Keratinocyte (primary cell): Measurements from ENCODE around the gene FNBP1.

Source experiments
- EZH2 ChIP-seq: IDR thresholded peaks from one replicate; pipeline ENCODE4 v1.6.1; 2012; ENCODE audit warnings: inconsistent platforms, mild to moderate bottlenecking, low read length, moderate library complexity
- TF ChIP-seq, protein P1 (sequence below), 3 experiments: IDR thresholded peaks in 1 of 3; conservative IDR thresholded peaks in 1 of 3; optimal IDR thresholded peaks in 1 of 3; 2 replicates in 2 of 3; 3 replicates in 1 of 3; pipeline versions ENCODE3 to v1.5.1; 2011; ENCODE audit warnings: low read length in 3 of 3, mild to moderate bottlenecking in 3 of 3, moderate library complexity in 2 of 3, control low read depth in 1 of 3, inconsistent platforms in 1 of 3; ENCODE audit not compliant: insufficient read depth in 2 of 3; ENCODE audit errors: extremely low read depth in 1 of 3

DNA sequence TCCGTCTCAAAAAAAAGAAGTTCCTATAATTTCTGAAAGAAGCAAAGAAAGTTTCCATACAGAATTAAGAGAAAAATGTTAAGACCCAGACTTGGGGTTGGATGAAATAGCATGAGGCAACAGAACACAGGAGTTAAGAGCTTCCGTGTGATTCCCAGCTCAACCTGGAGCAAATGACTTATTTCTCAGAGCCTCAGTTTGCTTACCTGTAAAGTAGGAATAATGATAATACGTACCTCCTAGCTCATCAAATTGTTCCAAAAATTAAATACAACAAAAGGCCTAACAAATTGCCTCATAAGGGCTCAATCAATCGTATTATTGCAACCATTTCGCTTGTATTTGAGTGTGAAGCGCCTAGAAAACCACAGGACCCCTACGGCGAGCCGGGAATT, 10.1 kb upstream of the FNBP1 start:
- TF ChIP-seq, protein P1, sequence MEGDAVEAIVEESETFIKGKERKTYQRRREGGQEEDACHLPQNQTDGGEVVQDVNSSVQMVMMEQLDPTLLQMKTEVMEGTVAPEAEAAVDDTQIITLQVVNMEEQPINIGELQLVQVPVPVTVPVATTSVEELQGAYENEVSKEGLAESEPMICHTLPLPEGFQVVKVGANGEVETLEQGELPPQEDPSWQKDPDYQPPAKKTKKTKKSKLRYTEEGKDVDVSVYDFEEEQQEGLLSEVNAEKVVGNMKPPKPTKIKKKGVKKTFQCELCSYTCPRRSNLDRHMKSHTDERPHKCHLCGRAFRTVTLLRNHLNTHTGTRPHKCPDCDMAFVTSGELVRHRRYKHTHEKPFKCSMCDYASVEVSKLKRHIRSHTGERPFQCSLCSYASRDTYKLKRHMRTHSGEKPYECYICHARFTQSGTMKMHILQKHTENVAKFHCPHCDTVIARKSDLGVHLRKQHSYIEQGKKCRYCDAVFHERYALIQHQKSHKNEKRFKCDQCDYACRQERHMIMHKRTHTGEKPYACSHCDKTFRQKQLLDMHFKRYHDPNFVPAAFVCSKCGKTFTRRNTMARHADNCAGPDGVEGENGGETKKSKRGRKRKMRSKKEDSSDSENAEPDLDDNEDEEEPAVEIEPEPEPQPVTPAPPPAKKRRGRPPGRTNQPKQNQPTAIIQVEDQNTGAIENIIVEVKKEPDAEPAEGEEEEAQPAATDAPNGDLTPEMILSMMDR (optimal IDR thresholded peaks at IDR 0.05 in 1 of 3, IDR thresholded peaks at IDR 0.05 in 1 of 3, conservative IDR thresholded peaks at IDR 0.05 in 1 of 3; ENCODE audit: extremely low read depth in 1 of 3, insufficient read depth in 2 of 3, low read length in 3 of 3): no peak
- no peak for TF ChIP-seq EZH2
